Panc1 (cell line): ENCODE data around the gene CES4A. TPM values are rescaled to one million over a fixed set of nuclear protein-coding genes. Genes with fewer than 3 reads are reported as not detected.
"Not testable (repeated sequence)": the region's sequence is repeated elsewhere in the genome, so short reads cannot be mapped to it uniquely, and the experiment has no call there.

Source experiments
- ATAC-seq: fragments of 200-7000 bp; cut with Tn5 transposase; 2 replicates; pipeline ENCODE4 v1.9.1; 2020; ENCODE audit warnings: mild to moderate bottlenecking, moderate library complexity
- BruUV-seq: library from RNA; stranded (reverse); fragments of 400-500 nt; replicated peaks from 2 replicates; lab custom pipeline; 2021; lab: Mats Ljungman, UMichigan
- CTCF ChIA-PET: fragments of 300-600 bp; sonication (Branson Sonifier 250); formaldehyde crosslinking; loops from one replicate; lab custom pipeline; 2022; ENCODE audit warnings: antibody characterized with exemption; lab: Charles Lee
- POLR2A ChIA-PET: fragments of 300-600 bp; sonication (Branson Sonifier 250); formaldehyde crosslinking; loops from one replicate; lab custom pipeline; 2022; ENCODE audit warnings: antibody characterized with exemption; lab: Charles Lee
- DNase-seq: peaks from one replicate; pipeline ENCODE4 v3.0.0-alpha.2; 2010; ENCODE audit warnings: low read depth, low spot score
- H3K27ac ChIP-seq: 2 replicates; pipeline ENCODE4 v1.5.1; 2011; ENCODE audit warnings: mild to moderate bottlenecking, low read length, inconsistent platforms
- H3K27me3 ChIP-seq: fragments of 200-500 bp; sonication (Bioruptor generic); 2 replicates; pipeline ENCODE4 v1.6.0; 2014; ENCODE audit warnings: low read length, inconsistent platforms; ENCODE audit not compliant: control insufficient read depth, insufficient read depth
- H3K36me3 ChIP-seq: fragments of 200-500 bp; sonication (Bioruptor generic); 2 replicates; pipeline ENCODE4 v1.5.1; 2014; ENCODE audit warnings: inconsistent platforms, mild to moderate bottlenecking, low read length, moderate library complexity; ENCODE audit not compliant: control insufficient read depth, insufficient read depth
- H3K4me1 ChIP-seq: 2 replicates; pipeline ENCODE4 v1.5.1; 2011; ENCODE audit warnings: inconsistent platforms, mild to moderate bottlenecking, low read length, moderate library complexity; ENCODE audit not compliant: control insufficient read depth, insufficient read depth
- H3K4me3 ChIP-seq, 2 experiments: 2 replicates each; pipeline ENCODE4 v1.5.1; 2011 to 2012; ENCODE audit warnings: low read depth in 2 of 2, low read length in 2 of 2, mild to moderate bottlenecking in 2 of 2, inconsistent platforms in 1 of 2, moderate library complexity in 1 of 2
- H3K9me3 ChIP-seq: fragments of 200-500 bp; sonication (Bioruptor generic); 2 replicates; pipeline ENCODE4 v1.5.1; 2014; ENCODE audit warnings: low read depth, mild to moderate bottlenecking, inconsistent platforms, low read length, moderate library complexity; ENCODE audit not compliant: control insufficient read depth, insufficient read depth
- CTCF ChIP-seq: fragments of 450-650 bp; IDR thresholded peaks from 2 replicates; pipeline ENCODE4 v1.5.1; 2017; ENCODE audit warnings: mild to moderate bottlenecking
- POLR2AphosphoS5 ChIP-seq: IDR thresholded peaks from 2 replicates; pipeline ENCODE4 v1.6.1; 2012; ENCODE audit warnings: mild to moderate bottlenecking, low read depth, low read length, moderate library complexity
- REST ChIP-seq, 2 experiments: IDR thresholded peaks; 2 replicates each; pipeline ENCODE4 v1.6.1; 2011 to 2012; ENCODE audit warnings: low read depth in 2 of 2, control low read depth in 1 of 2, low read length in 1 of 2, mild to moderate bottlenecking in 1 of 2, moderate library complexity in 1 of 2; ENCODE audit not compliant: insufficient read depth in 1 of 2
- SIN3A ChIP-seq: IDR thresholded peaks from 2 replicates; pipeline ENCODE4 v1.6.1; 2012; ENCODE audit warnings: low read depth, mild to moderate bottlenecking, low read length, moderate library complexity, borderline replicate concordance; ENCODE audit not compliant: insufficient read depth
- TCF7L2 ChIP-seq: IDR thresholded peaks from 2 replicates; pipeline ENCODE4 v1.6.1; 2011; ENCODE audit warnings: mild to moderate bottlenecking, low read depth, low read length, inconsistent platforms
- in situ Hi-C: cut with HindIII; loops from 2 replicates; pipeline ENCODE4 v1.10.0; 2016; ENCODE audit warnings: low sequenced_read_pairs, low pct_unique_long_range_greater_than_20kb
- intact Hi-C: fragments of 100-400 bp; cut with micrococcal nuclease; formaldehyde crosslinking; loops from one replicate; pipeline ENCODE4 v1.10.0; 2022; ENCODE audit not compliant: unreplicated experiment
- total RNA-seq: library from RNA; stranded (reverse); gene quantifications from one replicate; pipeline ENCODE4 v1.2.1, GENCODE V29; 2021; ENCODE audit not compliant: unreplicated experiment

The CES4A gene
- total RNA-seq, 1 experiment from 2014 or later = 6.1 TPM

DNA sequence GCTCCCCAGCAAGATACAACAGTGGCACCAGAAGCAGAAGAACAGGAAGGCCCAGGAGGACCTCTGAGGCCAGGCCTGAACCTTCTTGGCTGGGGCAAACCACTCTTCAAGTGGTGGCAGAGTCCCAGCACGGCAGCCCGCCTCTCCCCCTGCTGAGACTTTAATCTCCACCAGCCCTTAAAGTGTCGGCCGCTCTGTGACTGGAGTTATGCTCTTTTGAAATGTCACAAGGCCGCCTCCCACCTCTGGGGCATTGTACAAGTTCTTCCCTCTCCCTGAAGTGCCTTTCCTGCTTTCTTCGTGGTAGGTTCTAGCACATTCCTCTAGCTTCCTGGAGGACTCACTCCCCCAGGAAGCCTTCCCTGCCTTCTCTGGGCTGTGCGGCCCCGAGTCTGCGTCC lies 15.4 kb upstream of the CES4A start:
- no peak for DNase-seq
- CTCF ChIA-PET = no interaction called here
- Histone ChIP-seq H3K9me3 (no peaks in the 10 kb centered on the region), H3K4me1 (no peaks in the 10 kb centered on the region), H3K4me3 (no peak overlapping the region), H3K27me3 (no peaks in the 10 kb centered on the region), H3K36me3 (no peaks in the 10 kb centered on the region), H3K27ac (no peak overlapping the region)
- TF ChIP-seq TCF7L2 (no peak), POLR2AphosphoS5 (no peak), SIN3A (no peak), REST (IDR thresholded peaks at IDR 0.05; ENCODE audit: insufficient read depth in 1 of 2, low read depth in 2 of 2, low read length in 1 of 2) (no peak), CTCF (no peak)
- POLR2A ChIA-PET = no interaction called here
- in situ Hi-C loops (no loop called here), intact Hi-C loops (loop anchor here (10.0 kb wide), 2 partner anchors 132 to 182 kb away; partner anchors contain the start of genes B3GNT9, FBXL8, PHAF1 and TRADD)
- no TSS peak for BruUV-seq
- no peak for ATAC-seq

- H3K27me3 ChIP-seq = no peaks in the 10 kb centered on the region
- no peak overlapping the region for H3K27ac ChIP-seq
- in situ Hi-C loops = no loop called here
- DNase-seq (no peak), ATAC-seq (no peak)
- POLR2A ChIA-PET = interaction anchor here (0.6 kb wide), 1 partner anchor 81 kb away, joined by 3 read pairs; no protein-coding TSS in a partner anchor
- intact Hi-C loops = loop anchor here (10.0 kb wide), 2 partner anchors 131 to 181 kb away; partner anchors contain the start of genes B3GNT9, FBXL8, PHAF1 and TRADD
- H3K4me3 ChIP-seq = no peak overlapping the region
- CTCF ChIA-PET = no interaction called here
- no peaks in the 10 kb centered on the region for H3K36me3 ChIP-seq
- no peaks in the 10 kb centered on the region for H3K9me3 ChIP-seq
- no peak for TF ChIP-seq CTCF
- TF ChIP-seq REST (IDR thresholded peaks at IDR 0.05; ENCODE audit: insufficient read depth in 1 of 2, low read depth in 2 of 2, low read length in 1 of 2) = no peak
- H3K4me1 ChIP-seq = no peaks in the 10 kb centered on the region
- BruUV-seq = no TSS peak
These were observed 14.7 kb upstream of the CES4A start for GRCh38 chr16:66973716-66974115.

- H3K4me3 ChIP-seq, H3K36me3 ChIP-seq, H3K9me3 ChIP-seq, BruUV-seq, H3K27ac ChIP-seq, ATAC-seq, DNase-seq, H3K27me3 ChIP-seq, H3K4me1 ChIP-seq, in situ Hi-C loops, POLR2A ChIA-PET: not testable (repeated sequence)
- intact Hi-C loops = loop anchor here (10.0 kb wide), 2 partner anchors 130 to 180 kb away; partner anchors contain the start of genes B3GNT9, FBXL8, PHAF1 and TRADD
- CTCF ChIA-PET = interaction anchor here (0.6 kb wide), 1 partner anchor 143 kb away, joined by 4 read pairs; no protein-coding TSS in a partner anchor
These were observed 14.0 kb upstream of the CES4A start for GRCh38 chr16:66974156-66974931.
